OCI-M2 (cell line): ENCODE data around the gene PRKG1.

Experiments
- DNase-seq: peaks from one replicate; lab custom pipeline; 2025; ENCODE audit not compliant: unreplicated experiment; lab: John Stamatoyannopoulos, UW

PRKG1 gene

GRCh38 chr10:51638211-51638610, 563.9 kb downstream of the PRKG1 start:
- no peak for DNase-seq

GRCh38 chr10:51638737-51639136, 564.5 kb downstream of the PRKG1 start:
- no peak for DNase-seq

- DNase-seq = no peak
Measured at GRCh38 chr10:51640120-51640819, 566.0 kb downstream of the PRKG1 start.

GRCh38 chr10:51642581-51642980, 568.3 kb downstream of the PRKG1 start:
- DNase-seq = no peak

GRCh38 chr10:51643734-51644133, 569.4 kb downstream of the PRKG1 start:
- no peak for DNase-seq

- no peak for DNase-seq
Measured at GRCh38 chr10:51649064-51649463, 574.8 kb downstream of the PRKG1 start.

GRCh38 chr10:51651063-51651462, 576.8 kb downstream of the PRKG1 start:
- DNase-seq = no peak

- no peak for DNase-seq
Measured at GRCh38 chr10:51653025-51653424, 578.7 kb downstream of the PRKG1 start.

- DNase-seq = no peak
Measured at GRCh38 chr10:51654918-51655317, 580.6 kb downstream of the PRKG1 start.

GRCh38 chr10:51656503-51656902, 582.2 kb downstream of the PRKG1 start:
- no peak for DNase-seq

- no peak for DNase-seq
Measured at GRCh38 chr10:51658000-51658399, 583.7 kb downstream of the PRKG1 start.

GRCh38 chr10:51659344-51659743, 585.1 kb downstream of the PRKG1 start:
- DNase-seq = no peak

- DNase-seq = no peak
Measured at GRCh38 chr10:51663086-51663485, 588.8 kb downstream of the PRKG1 start.

- DNase-seq = no peak
Measured at GRCh38 chr10:51666456-51666855, 592.2 kb downstream of the PRKG1 start.

- DNase-seq = no peak
Measured at GRCh38 chr10:51667678-51668335, 593.5 kb downstream of the PRKG1 start.

- no peak for DNase-seq
Measured at GRCh38 chr10:51668336-51668689, 594.0 kb downstream of the PRKG1 start.

- no peak for DNase-seq
Measured at GRCh38 chr10:51669041-51669440, 594.8 kb downstream of the PRKG1 start.

- no peak for DNase-seq
Measured at GRCh38 chr10:51672039-51672535, 597.8 kb downstream of the PRKG1 start.

- DNase-seq = no peak
Measured at GRCh38 chr10:51675088-51675487, 600.8 kb downstream of the PRKG1 start.

GRCh38 chr10:51679841-51680240, 605.6 kb downstream of the PRKG1 start:
- DNase-seq = no peak

- no peak for DNase-seq
Measured at GRCh38 chr10:51683031-51683691, 608.9 kb downstream of the PRKG1 start.

GRCh38 chr10:51685768-51686167, 611.5 kb downstream of the PRKG1 start:
- no peak for DNase-seq
